Stimulated activated CD8-positive, alpha-beta memory T cell treated with anti-CD3 and anti-CD28 coated beads, Interleukin-15, amount 100 ng/mL, for 4 hours (primary cell): ENCODE results near the gene TMEM135.

Experiments
- DNase-seq, 2 donors: peaks; one replicate each; pipeline ENCODE4 v3.0.0-alpha.2; 2020; ENCODE audit warnings: low read depth in 2 of 2

The TMEM135 gene

DNA sequence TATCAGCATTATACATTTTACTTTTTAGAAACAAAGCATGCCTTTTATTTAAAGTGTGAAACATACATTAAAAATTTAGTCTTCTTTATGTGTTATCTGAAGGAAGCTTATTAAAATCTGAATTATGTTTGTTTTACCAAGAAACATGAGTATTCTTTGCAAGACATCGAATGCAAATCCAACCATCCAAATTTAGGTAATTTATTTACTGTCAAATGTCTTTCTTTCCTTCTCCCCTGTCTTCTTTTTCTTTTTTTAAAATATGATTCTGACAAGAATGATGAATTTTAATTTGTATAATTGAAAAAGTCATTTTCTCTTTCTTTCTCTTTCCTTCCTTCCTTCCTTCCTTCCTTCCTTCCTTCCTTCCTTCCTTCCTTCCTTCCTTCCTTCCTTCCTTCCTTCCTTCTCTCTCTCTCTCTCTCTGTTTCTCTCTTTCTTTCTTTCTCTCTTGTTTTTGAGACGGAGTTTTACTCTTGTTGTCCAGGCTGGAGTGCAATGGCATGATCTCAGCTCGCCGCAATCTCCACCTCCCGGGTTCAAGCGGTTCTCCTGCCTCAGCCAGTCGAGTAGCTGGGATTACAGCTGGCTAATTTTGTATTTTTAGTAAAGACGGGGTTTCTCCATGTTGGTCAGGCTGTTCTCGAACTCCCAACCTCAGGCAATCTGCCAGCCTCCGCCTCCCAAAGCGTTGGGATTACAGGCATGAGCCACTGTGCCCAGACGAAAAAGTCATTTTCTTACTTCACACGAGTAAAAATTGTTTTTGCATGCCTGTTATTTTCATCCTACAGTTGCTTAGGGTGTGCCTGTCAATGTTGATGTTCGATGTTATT is 157.5 kb downstream of the TMEM135 start:
- no peak for DNase-seq

DNA sequence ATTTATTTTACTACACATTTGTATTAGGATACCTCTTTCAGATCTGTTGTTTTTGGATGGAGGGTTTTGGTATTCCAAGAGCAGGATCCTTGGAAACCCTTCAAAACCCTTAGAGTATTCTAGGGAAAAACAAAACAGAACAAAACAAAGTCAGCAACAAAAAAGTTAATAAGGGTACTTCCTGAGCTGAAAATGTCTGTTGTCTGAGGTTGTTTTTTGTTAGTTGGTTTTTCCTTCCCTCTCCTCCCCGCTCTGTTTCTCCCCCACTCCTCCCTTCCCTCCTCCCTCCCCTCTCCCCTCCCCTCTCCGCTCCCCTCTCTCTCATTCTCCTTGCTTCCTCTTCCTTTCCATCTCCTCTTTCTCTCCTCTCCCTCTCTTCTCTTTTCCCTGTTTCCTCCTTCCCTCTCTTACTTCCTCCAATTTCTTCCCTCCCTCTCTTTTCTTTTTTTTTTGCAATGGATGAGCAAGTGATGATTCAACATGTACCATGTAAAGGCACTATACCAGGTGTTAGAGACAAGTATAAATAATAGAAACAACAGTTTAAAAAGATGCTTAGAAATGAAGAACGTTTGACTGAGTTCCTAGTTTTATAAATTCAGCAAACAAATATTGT is 160.6 kb downstream of the TMEM135 start:
- no peak for DNase-seq

DNA sequence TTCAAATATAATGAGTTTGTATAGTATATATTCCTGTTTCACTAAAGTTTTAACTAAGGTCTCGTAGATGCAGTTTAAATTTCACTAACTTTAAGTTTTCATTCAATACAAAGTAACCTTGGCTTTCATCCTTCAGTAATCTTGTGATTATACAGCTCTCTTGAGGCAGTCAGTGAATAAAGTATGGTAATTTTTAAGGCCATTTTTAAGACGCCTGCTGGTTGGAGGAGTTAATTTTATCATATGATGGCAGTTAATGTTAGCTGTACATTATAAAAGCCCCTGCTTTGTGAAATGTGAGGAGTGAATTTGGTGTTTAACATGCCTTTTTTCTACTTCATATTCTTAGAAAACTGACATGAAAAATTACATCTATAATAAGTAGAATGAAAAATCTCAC is 163.6 kb downstream of the TMEM135 start:
- no peak for DNase-seq

- no peak for DNase-seq
Observed at GRCh38 chr11:87203907-87204602, 166.3 kb downstream of the TMEM135 start.

- no peak for DNase-seq
Observed at GRCh38 chr11:87212891-87213290, 175.2 kb downstream of the TMEM135 start.

GRCh38 chr11:87213444-87213843 is 175.7 kb downstream of the TMEM135 start:
- DNase-seq = no peak

DNA sequence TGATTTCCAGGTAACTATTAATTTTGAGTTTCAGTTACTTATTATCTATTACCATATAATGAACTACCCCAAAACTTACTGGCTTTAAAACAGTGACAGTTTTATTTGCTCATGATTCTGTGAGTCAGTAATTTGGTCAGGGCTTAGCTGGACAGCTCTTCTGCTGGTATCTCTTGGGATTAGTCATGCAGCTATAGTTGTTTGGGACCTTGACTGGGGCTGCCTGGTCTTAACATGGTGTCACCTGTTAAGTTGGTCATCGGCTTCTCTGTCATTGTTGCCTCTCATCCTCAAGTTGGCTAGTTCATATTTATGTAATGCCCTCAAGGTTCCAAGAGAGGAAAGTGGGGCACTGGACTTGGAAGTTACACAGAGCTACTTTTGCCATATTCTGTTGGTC is 177.5 kb downstream of the TMEM135 start:
- DNase-seq = no peak

- DNase-seq = peak in 1 of 2 donors; percentile 0
Observed at GRCh38 chr11:87219266-87219665, 181.5 kb downstream of the TMEM135 start.

DNA sequence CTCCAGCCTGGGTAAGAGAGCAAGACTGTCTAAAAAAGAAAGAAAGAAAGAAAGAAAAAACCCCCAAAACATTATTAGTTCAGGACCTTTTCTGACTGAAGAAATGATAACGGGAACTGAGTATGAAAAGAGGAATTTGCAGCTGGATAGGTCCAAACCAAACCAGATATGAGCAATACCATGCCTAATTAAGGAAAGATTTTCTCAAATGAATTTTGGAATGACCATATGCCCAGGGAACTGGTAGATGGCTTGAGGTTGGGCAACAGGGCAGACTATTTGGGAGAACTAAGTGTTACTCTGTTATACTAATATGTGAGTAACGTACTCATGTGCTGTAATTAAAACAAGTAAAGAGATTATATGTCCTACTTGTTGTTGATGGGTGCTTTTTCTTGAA is 186.1 kb downstream of the TMEM135 start:
- DNase-seq = no peak

GRCh38 chr11:87224486-87224885 is 186.8 kb downstream of the TMEM135 start:
- DNase-seq = no peak

GRCh38 chr11:87228820-87229219 is 191.1 kb downstream of the TMEM135 start:
- no peak for DNase-seq

DNA sequence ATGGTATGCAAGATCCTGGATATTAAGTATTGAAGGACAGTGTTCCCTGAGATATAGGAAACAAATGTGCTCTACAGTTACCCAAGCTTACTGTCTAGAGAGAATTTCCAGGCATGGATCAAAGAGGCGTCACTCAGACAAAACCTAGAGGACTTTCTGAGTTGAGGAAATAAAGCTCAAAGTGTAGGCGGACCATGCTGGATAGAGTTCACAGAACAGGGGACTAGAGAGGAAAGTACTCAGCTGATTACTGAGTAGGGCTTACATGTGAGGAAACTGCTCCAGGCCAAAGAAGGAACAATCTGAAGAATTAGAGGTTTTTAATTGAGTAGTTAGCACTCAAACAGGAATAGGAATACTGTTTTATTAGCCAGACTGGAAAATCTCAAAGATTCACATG is 193.3 kb downstream of the TMEM135 start:
- DNase-seq = no peak

GRCh38 chr11:87232320-87232719 is 194.6 kb downstream of the TMEM135 start:
- no peak for DNase-seq

DNA sequence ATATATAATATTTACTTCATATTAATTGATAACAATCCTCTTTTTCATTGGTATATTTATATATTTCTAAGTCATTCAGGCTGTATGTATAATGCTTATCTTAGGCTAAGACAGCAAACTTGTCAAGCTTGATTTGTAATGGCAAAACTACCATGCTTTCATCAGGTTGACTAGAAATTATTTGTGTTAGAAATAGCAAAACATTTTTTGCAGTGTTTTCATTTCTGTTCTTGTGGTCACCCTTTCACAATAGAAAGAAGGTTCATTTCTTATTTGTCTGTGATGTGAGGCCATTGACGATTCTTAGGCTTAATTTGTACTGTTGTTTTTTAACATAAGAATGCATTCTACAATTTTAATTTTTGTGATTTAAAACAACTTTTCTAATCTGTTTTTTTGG is 197.6 kb downstream of the TMEM135 start:
- DNase-seq = no peak

DNA sequence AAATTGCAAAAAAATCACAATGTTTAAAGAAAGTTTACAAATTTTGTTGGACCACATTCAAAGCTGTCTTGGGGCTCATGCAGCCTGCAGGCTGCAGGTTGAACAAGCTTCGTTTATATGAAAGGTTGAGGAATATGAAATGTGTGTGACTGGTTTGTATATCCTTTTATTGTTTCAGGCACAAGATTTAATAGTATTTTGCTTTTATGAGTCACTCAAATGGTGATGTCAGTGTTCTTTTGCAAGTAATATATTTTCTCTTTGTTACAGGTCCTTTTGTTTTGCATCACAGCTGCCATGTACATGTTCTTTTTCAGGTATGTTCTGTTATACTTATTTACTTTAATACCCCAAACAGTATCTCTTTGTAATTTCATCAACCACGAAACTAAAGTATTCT is 198.6 kb downstream of the TMEM135 start:
- no peak for DNase-seq

DNA sequence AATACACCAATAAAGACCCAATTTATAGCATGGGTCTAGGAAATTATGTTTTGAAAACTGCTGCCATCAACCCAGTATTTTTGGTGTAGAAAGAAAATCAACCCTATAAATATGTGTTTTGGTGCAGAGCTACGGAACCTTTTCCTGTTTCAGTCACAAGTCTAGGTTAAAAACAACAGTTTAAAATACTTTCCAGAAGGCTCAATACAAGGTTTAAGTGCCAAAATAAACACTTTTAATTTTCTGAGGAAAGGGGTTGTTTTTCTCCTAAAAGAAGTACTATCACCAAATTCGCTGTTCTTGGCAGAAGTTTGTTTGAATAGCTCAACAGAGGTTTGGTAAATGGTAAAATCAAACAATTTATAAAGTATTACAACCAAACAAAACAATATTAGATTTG is 201.3 kb downstream of the TMEM135 start:
- DNase-seq = no peak

DNA sequence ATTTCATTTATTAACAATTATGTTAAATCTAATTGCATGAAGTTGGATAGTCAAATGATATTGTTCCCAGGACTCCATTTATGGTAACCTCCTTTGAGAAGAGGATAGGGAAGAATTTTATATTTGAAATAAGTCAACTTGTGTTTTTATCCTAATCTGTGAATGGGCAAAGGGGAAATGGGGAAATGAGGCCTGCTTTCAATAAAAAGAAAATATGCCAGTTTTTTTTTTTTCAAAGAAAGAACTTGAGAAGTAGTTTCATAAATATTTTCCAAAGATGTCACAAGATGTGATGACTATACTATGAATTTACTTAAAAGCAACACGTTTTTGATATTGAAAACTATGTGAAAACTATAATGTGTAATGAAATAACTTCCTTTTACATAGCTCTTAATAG is 201.8 kb downstream of the TMEM135 start:
- no peak for DNase-seq

GRCh38 chr11:87251560-87251959 is 213.8 kb downstream of the TMEM135 start:
- no peak for DNase-seq

DNA sequence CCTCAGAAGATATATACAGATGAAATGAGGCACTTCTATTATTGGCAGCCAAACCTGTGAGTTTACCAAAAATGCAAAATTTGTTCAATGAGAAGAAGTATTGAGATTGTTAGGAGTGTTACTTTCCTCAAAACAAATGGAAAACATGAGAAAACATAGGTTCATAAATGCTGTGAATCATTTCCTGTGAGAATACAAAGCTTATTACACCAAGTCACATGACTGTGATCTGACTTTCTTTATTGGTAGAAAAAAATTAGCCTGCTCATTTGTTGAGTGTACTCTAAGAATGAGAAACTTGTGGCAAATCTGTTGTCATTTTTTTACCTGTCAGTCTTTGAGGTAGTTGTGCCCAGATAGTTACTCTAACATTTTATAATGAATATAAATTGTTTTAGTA is 215.1 kb downstream of the TMEM135 start:
- no peak for DNase-seq

GRCh38 chr11:87254562-87254961 is 216.8 kb downstream of the TMEM135 start:
- no peak for DNase-seq

GRCh38 chr11:87255589-87255988 is 217.9 kb downstream of the TMEM135 start:
- DNase-seq = no peak

DNA sequence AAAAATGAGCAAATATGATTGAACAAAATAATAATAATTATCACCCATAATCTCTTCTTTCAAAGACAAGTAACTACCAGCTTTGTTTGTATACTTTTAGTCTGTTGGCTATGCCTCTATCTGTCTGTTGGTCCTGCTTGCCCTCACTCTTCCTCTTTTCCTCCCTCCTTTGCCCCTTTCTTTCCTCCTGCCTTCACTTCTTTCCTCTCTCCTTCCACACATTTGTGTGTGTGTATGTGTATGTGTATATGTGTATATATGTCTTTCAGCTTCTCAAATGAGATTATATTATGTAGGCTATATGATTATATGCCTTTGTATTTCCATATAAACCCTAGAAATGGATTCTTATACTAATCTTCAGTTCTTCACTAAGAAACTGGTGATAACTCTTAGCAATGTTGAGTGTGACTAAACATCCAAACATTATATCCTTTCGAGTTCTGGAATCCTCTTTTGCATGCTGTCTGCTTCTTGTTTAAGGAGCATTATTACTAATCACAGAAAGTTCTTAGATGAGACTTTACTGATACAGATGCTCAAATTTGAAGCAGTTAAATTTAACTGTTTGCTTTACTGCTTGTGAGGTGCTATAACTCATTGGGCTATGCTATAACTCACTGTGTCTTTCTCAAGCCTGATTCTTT is 219.1 kb downstream of the TMEM135 start:
- DNase-seq = no peak
